ENCODE data around the gene EXOSC5. TPM values are rescaled to one million over a fixed set of nuclear protein-coding genes. Genes with fewer than 3 reads are reported as not detected.

EXOSC5 gene
- total RNA-seq, 1 donor from 2014 or later = 12.2 TPM

DNA sequence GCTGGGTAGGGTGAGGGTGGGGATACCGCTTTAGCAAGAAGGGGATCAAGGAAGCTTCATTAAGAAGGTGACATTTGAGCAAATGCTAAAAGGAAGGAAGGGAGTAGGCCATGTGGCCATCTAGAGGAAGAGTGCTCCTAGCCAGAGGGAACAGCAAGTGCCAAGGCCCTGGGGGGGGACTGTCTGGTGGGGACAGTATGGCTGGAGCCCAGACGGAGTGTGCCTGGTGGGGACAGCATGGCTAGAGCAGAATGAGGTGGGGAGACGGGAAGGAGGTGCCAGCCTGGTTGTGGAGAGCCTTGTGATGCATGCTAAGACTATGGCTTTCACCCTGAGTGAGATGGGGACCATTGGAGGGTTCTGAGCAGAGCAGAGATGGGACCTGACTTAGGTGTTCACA lies 41.4 kb downstream of the EXOSC5 start:
- Mint-ChIP-seq H3K36me3 (no peaks in the 10 kb centered on the region), H3K27me3 (ENCODE audit: low read depth) (peaks cover 26% of the 10 kb centered on the region), H3K4me3 (peak overlapping the region; percentile 59), H3K27ac (no peak overlapping the region), H3K9me3 (no peaks in the 10 kb centered on the region), H3K4me1 (peaks cover 22% of the 10 kb centered on the region)
- TF ChIP-seq, protein P1, sequence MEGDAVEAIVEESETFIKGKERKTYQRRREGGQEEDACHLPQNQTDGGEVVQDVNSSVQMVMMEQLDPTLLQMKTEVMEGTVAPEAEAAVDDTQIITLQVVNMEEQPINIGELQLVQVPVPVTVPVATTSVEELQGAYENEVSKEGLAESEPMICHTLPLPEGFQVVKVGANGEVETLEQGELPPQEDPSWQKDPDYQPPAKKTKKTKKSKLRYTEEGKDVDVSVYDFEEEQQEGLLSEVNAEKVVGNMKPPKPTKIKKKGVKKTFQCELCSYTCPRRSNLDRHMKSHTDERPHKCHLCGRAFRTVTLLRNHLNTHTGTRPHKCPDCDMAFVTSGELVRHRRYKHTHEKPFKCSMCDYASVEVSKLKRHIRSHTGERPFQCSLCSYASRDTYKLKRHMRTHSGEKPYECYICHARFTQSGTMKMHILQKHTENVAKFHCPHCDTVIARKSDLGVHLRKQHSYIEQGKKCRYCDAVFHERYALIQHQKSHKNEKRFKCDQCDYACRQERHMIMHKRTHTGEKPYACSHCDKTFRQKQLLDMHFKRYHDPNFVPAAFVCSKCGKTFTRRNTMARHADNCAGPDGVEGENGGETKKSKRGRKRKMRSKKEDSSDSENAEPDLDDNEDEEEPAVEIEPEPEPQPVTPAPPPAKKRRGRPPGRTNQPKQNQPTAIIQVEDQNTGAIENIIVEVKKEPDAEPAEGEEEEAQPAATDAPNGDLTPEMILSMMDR (IDR thresholded peaks at IDR 0.05; ENCODE audit: unreplicated experiment) = no peak
- DNase-seq (ENCODE audit: low spot score in 2 of 2, unreplicated experiment in 2 of 2) = no peak

DNA sequence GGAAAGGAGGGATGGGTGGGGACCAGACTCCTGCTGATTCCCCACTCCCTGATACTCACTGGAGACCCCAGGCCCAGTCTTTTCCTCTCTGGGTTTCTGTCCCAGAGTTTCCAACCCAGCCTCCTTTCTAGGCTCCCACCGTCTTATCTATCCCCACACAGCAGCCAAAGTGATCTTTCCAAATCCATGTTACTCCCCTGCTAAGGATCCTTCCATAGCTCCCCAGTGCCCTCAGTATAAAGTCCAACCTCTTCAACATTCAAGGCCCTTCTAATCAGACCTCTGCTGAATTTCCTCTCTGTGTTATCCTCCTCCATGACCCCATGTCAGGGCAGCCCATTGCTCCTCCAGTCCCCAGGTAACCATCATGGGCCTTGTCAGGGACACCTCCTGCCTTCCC lies 42.1 kb downstream of the EXOSC5 start:
- H3K27ac Mint-ChIP-seq = no peak overlapping the region
- TF ChIP-seq, protein P1 (IDR thresholded peaks at IDR 0.05; ENCODE audit: unreplicated experiment) = no peak
- H3K27me3 Mint-ChIP-seq (ENCODE audit: low read depth) = peaks cover 30% of the 10 kb centered on the region
- H3K36me3 Mint-ChIP-seq = no peaks in the 10 kb centered on the region
- DNase-seq (ENCODE audit: low spot score in 2 of 2, unreplicated experiment in 2 of 2) = no peak
- H3K9me3 Mint-ChIP-seq = no peaks in the 10 kb centered on the region
- peak overlapping the region; percentile 59 for H3K4me3 Mint-ChIP-seq
- H3K4me1 Mint-ChIP-seq = peaks cover 24% of the 10 kb centered on the region

DNA sequence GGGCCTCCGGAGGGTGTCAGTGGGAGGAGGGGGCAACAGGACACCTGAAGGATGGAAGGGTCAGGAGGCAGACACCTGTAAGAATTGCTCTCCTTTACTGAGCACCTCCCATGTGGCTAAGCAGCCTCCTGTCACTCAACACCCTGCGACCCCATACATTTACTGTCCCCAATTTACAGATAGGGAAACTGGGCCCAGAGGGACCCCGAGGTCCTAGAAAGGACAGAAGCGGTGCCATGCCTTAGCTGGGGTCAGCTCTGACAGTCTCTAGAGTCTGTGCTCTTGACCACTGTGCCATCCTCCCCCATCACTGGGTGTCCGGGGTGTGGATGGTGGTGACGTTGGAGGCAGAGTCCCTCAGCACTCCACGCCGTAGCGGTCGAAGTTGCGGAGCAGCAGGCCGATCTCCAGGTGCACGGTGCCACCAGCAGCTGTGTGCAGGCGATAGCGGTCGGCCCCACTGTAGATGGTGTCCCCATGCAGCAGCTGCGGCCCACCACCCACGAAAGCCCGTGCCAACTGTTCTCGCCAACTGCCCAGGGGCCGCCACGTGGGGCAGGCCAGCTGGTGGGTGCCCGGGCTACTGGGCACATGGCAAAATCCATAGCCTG lies 42.7 kb downstream of the EXOSC5 start:
- Mint-ChIP-seq H3K27ac (peak overlapping the region; percentile 86), H3K4me3 (peak overlapping the region; percentile 81), H3K27me3 (ENCODE audit: low read depth) (peaks cover 35% of the 10 kb centered on the region)

DNA sequence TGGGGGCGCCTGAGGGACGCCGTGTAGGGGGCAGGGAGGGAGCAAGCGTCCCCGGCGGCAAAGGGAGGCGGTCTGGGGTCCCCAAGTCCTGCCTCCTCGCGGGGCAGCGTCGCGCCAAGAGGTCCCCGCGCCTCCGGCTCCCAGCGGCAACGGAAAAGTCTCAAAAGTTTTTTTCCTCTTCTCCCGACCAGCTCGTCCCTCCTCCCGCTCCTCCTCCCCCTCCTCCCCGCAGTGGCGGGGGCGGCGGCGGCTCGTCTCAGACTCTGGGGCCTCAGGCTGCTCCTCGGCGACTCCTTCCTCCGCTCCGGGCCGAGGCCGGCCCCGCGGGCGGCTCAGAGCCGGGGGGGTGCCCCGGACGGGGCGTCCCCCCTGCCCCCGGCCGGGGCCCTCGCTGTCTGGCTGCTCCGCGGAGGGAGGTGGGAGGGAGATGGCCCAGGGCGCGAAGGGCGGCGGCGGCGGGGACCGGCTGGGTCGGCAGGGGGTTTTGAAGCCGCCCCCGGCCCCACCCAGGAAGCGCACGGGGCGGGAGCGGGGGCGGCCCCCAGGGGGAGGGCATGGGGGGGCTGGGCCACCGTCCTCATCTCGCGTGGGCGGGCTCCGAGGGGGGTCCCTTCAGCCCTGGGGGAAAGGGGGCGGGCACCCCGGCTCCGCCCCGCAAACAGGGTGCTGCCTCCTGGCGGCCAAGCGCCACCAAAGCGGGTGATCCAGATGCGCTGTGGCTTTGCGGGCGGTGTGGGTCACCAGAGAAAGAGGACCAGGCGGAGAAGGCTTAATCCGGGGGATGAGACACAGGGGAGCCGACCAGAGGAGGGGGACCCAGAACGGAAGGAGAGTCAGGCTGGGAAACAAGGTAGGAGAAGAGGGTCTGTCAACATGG lies 43.5 kb downstream of the EXOSC5 start, which contains the start of gene TGFB1:
Gene TGFB1 (minus strand): TSS at position 457 of the 877 bp plus-strand sequence. CDS start 878 bp downstream, outside the sequence.
- DNase-seq (ENCODE audit: low spot score in 2 of 2, unreplicated experiment in 2 of 2) = peak; percentile 68 to 77
- peaks cover 24% of the 10 kb centered on the region for H3K4me1 Mint-ChIP-seq
- H3K4me3 Mint-ChIP-seq = peak within 1 kb of the TSS; percentile 81
- H3K9me3 Mint-ChIP-seq = no peaks in the 10 kb centered on the region
- no peaks in the 10 kb centered on the region for H3K36me3 Mint-ChIP-seq
- TF ChIP-seq, protein P1 (IDR thresholded peaks at IDR 0.05; ENCODE audit: unreplicated experiment) = peak; percentile 85
- peaks cover 35% of the 10 kb centered on the region for H3K27me3 Mint-ChIP-seq (ENCODE audit: low read depth)
- H3K27ac Mint-ChIP-seq = peak within 1 kb of the TSS; percentile 86

More for the DNA sequence above, 42.7 kb downstream of the EXOSC5 start:
- peaks cover 24% of the 10 kb centered on the region for H3K4me1 Mint-ChIP-seq
- H3K9me3 Mint-ChIP-seq = no peaks in the 10 kb centered on the region
- no peaks in the 10 kb centered on the region for H3K36me3 Mint-ChIP-seq
- TF ChIP-seq, protein P1 (IDR thresholded peaks at IDR 0.05; ENCODE audit: unreplicated experiment) = peak; percentile 43
- DNase-seq (ENCODE audit: low spot score in 2 of 2, unreplicated experiment in 2 of 2) = no peak

DNA sequence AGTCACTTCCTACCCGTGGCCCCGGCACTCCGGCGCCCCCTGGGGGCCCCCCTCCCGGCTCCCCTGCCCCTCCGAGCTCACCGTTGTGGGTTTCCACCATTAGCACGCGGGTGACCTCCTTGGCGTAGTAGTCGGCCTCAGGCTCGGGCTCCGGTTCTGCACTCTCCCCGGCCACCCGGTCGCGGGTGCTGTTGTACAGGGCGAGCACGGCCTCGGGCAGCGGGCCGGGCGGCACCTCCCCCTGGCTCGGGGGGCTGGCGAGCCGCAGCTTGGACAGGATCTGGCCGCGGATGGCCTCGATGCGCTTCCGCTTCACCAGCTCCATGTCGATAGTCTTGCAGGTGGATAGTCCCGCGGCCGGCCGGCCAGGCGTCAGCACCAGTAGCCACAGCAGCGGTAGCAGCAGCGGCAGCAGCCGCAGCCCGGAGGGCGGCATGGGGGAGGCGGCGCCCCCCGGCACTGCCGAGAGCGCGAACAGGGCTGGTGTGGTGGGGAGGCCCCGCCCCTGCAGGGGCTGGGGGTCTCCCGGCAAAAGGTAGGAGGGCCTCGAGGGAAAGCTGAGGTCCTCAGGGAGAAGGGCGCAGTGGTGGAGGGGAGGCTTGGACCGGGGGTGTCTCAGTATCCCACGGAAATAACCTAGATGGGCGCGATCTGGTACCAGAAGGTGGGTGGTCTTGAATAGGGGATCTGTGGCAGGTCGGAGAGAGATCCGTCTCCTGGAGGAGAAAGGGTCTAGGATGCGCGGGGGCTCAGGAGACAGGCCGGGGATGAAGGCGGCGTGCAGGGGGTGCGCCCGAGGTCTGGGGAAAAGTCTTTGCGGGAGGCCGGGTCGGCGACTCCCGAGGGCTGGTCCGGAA lies 44.3 kb downstream of the EXOSC5 start:
- Mint-ChIP-seq H3K4me3 (peak overlapping the region; percentile 78), H3K27me3 (ENCODE audit: low read depth) (peaks cover 35% of the 10 kb centered on the region), H3K36me3 (peaks cover 3% of the 10 kb centered on the region), H3K9me3 (peaks cover 3% of the 10 kb centered on the region), H3K27ac (peak overlapping the region; percentile 35), H3K4me1 (peaks cover 24% of the 10 kb centered on the region)
- peak; percentile 27 to 63 for DNase-seq (ENCODE audit: low spot score in 2 of 2, unreplicated experiment in 2 of 2)
- TF ChIP-seq, protein P1 (IDR thresholded peaks at IDR 0.05; ENCODE audit: unreplicated experiment) = no peak

Data from mesothelial cell of epicardium (in vitro differentiated cells).